Right forelimb (tissue), 1 donor: ENCODE data around the gene ADAM33.
A peak's percentile ranks its signal among the peaks of the same experiment; 100 is the strongest.

Experiments
- DNase-seq: peaks from one replicate; pipeline ENCODE4 v3.0.0-alpha.2; 2018

Gene ADAM33

DNA sequence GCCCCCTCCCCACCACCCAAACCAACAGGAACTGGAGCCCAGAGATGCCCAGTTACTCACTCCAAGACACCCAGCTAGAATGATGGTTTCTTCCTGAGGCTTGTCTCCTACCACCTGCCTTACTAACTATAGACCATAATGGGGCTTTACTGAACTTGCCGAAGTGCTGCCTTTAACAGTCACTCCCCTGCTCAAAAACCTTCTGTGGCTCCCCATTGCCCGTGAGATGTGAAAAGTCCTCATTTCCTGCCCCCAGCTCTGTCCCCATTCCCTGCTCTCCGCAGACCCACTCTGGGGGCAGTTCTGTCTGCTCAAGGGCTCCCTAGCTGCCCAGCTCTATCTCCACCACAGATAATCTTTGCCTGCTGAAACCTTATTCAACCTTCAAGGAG lies 25.7 kb upstream of the ADAM33 start:
- DNase-seq: no peak

DNA sequence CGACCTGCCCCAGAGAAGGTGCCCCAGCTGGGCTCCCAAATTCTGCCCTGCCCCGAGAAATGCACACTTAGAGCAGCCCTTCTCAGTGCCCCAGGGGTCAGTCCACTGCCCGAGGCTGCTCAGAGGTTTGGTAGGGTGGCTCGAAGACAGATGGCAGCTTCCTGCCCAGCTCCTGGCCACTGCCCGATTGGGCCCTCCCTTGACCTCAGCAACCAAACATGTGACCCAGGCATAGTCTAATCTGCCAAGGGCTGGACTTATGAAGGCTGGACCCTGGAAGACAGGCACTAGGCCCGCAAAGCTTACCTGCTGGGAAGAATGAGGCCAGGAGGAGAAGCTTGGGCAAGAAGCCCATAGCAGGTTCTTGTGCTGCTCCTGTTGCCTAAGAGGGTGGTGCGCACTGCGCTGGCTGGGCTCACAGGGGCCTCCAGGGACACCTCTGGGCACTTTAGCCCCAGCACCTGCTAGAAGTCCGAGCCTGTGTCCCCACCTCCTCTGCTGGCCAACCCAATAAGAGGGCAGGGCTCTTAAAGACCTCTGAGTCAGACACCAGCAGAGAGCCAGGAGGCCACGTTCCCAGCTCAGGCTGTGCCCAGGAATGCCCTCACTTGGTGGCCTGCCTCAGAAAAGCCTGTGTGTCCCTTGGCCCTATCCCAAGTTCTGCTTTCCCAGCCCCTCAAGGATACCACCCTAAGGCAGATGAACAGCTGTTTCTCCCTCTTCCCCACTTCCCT lies 25.1 kb upstream of the ADAM33 start:
- no peak for DNase-seq

GRCh38 chr20:3705970-3706739 lies 24.3 kb upstream of the ADAM33 start:
- no peak for DNase-seq

DNA sequence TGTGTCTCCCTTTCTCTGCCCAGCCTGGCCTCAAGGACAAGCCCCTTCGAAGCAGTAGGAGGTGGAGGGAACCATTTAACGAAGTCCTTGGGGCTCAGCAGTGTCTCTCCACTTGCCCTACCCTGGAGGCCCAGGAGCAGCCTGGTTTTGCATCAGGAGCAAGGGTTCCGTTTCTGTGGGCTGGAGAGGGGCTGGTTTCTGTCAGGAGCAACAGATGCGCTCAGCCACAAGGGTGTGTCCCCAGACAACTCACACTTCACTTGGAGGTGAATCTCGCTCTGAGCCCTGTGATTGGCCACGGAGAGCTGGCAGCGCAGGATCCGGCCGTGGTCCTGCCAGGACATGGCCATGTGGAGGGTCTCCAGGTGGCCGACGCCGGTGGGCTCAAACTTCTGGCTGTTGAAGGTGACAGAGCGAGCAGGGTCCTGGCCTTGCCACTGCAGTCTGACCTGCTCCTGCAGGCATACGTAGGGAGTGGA lies 23.7 kb upstream of the ADAM33 start:
- DNase-seq: no peak

DNA sequence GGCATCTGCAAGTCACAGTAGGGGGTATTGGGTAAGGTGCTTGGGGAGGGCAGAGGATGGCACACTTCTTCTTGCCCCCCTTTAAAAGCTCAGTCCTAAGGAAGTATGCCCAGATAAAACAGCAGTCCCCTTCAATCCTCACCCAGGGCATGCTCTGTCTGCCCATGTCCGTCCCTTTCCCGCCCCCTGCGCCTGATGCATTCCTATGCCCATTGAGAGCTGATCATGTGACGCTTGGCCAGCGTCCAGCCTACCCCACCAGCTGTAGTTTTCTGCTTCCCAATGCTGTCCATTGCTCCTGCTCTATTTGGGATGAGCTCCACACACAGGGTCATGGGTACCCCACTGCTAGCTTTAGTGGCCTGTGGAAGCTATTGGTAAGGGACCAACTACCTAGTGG lies 22.3 kb upstream of the ADAM33 start:
- DNase-seq: no peak

- DNase-seq: no peak
Measured at GRCh38 chr20:3702611-3703391, 21.0 kb upstream of the ADAM33 start.

DNA sequence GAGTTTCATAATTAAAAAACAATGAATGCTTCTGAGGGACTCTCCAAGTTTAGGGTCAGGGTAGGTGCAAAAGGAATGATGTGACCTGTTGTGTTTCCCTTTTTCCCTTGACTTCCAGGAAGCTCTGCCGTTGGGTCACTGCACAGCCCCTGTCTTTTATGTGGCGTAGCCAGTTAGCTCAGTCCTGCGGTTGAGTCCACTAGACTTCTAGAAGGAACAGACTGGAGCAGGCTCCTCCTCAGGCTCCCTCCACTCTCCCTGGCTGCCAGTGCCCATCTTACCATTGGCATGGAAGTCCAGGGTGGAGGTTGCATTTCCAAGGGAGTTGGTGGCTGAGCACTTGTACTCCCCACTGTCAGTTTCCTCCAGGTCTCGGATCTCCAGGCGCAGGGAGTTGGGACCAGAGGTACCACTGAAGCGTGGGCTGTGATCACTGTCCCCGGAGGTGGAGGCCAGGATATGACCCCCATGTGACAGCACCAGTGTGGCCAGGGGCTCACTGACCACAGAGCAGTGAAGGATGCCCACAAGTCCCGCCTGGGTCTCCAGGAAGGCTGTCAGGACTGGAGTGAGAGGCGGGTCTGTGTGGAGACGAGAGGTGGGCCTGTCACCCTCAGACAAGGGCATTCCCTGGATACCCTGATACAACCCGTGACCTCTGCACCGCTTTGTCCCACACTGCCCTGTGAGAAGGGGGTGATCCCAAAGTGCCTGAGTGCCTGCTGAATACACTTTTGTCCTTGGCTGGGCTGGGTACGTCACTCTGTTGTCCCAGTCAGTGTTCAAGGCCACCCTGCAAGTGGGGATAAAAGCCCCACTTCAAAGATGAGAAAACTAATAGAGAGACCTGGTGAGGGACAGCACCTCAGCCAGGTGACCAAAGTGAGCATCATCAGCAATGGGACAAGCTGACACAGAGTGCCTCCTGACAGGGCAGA lies 19.5 kb upstream of the ADAM33 start:
- no peak for DNase-seq

DNA sequence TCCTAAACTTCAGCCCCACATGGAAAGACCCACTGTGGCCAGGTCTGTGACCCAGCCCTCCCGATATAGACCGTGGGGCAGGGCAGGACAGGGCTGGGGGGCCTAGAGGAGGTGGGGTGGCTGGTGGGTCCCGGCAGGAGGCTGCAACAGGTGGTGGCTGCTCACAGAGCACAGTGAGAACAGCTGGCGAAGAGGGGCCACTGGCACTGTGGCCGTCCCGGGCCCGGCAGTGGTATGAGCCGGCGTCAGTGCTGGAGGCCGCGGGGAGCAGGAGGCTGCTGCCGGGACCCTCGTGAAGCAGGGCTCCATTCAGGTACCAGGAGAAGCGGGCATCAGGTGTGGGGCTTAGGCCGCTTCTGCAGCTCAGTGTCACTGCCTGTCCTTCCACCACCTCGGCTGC lies 17.2 kb upstream of the ADAM33 start:
- DNase-seq: peak; percentile 44

GRCh38 chr20:3698591-3699001 lies 16.8 kb upstream of the ADAM33 start:
- peak; percentile 50 for DNase-seq

DNA sequence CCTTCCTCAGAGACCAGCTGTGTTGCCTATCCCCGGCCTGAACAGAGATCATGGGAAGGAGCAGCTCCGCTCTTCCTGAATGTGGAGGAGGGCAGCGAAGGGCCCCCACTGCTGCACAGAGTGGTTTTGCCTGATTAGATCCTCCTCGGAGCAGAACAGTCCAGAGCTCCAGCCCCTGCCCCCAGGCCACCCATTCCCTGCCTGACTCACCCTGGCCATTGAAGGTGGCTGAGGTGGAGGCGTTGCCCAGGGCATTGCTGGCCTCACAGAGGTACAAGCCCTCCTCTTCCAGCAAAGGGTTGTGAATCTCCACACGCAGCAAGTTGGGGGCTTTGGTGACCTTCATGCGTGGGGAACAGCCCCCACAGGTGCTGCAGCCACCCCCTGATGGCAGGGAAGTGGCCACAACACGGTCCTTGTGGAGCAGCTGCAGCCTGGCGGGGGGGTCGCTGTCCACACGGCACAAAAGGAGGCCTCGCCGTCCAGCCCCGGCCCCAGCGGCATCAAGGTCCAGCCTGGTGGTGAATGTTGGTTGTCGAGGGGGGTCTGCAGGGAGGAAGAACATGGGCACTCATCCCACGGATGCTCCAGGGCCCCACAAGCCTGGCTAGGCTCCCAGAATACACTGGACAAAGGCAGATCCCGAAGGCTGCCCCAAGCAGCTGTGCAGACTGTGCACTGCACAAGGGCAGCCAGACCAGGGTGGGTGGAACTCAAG lies 15.9 kb upstream of the ADAM33 start:
- DNase-seq: no peak

- DNase-seq: no peak
Measured at GRCh38 chr20:3696745-3697587, 15.2 kb upstream of the ADAM33 start.

DNA sequence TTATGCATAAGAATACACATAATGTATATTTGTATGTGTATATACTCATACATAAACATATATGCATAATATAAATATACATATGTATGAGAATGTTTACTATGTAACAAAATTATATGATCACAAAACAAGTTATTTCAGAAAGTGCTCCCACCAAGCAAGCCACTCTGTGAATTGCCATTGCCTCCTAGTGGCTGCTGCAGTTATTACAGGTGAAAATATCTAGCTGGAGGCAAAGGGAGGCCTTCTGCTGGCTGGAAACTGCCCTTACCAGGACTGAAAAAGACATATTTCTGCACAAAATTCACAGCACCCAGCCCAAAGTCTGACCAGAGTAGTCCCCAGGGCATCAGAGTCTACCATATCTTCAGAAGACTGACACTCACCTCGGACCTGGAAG lies 14.4 kb upstream of the ADAM33 start:
- DNase-seq: no peak

GRCh38 chr20:3694864-3695263 lies 13.1 kb upstream of the ADAM33 start:
- no peak for DNase-seq

DNA sequence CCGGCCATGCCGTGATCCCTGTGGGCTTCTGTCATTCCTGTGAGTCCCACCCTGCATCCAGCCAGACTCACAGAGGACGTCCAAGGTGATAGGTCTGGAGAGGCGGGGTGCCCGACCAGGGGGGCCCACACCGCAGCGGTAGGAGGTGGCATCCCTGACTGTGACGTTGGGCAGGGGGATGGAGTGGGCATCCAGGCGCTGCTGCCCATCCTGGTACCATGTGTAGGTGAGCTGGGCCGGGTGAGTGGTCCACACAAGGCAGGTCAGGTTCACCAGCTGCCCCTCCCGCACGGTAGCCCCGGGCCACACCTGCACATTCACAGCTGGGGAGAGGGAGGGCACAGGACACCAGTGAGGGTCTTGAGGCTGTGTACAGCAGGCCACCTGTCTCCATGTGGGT lies 11.6 kb upstream of the ADAM33 start:
- DNase-seq: no peak

- DNase-seq: no peak
Measured at GRCh38 chr20:3692706-3693294, 11.0 kb upstream of the ADAM33 start.

DNA sequence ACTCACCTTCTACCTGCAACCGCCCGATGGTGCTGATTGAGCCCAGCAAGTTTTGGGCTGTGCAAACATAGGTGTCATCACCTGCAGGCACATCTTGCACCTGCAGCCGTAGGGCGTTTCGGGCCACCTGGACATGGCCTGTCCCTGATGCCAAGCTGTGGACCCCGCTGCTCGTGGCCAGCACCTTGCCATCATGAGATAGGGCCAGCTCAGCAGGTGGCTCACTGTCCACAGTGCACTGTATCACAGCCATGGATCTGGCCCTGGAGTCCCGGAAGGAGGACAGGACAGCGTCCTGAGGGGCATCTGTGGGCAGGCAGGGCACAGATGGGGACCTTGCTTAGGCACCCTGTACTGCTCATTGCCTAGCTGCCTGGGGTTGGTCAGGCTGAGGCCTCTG lies 10.1 kb upstream of the ADAM33 start:
- DNase-seq: no peak

DNA sequence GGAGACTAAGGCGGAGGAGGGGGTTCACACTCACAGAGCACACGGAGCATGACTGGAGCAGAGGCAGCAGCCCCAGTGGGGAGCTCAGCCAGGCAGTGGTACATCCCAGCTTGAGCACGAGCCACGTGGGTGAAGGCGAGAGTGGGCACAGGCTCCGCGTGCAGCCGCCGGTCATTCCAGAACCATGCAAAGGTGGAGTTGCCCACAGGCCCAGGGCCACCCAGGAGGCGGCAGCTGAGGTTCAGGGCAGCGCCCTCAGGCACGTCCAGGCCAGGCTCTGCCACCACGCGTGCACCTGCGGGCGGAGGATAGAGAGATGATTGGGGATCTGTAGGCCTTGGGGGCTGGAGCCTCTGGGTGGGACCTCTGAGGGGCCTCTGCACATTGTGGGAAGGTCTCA lies 9.5 kb upstream of the ADAM33 start:
- DNase-seq: no peak

- no peak for DNase-seq
Measured at GRCh38 chr20:3690413-3690812, 8.6 kb upstream of the ADAM33 start.

DNA sequence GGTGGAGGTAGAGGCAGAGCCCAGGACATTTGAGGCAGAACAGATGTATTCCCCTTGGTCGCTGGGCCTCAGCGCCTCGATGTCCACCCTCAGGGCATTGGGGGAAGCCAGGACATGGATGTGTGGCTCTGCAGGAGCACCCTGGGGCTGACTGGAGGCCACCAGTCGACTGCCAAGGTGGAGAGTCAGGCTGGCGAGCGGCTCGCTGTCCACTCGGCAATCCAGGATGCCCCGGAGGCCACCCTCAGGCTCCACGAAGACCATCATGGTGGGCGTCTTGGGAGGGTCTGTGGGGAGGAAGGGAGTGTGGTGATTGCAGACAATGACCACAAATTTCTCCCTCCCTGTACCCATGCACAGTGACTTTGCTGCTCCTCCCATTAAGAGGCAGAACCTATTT lies 8.2 kb upstream of the ADAM33 start:
- DNase-seq: no peak

DNA sequence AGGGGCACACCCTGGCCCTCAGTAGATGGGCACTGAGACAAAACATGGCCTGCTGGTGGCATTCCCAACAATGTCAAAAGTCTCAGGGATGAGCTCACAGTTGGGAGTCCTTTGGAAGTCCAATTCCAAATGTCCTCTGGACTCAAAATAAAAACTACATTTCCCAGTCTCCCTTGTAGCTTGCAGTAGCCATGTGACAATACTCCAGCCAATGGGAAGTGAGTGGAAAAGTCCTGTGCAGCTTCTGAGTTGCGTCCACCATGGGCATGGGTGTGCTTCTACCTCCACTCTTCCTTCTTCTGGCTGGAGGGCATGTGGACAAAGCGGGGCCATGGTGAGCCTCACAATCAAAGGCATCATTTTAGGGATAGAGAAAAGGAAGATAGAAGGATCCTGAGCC lies 5.8 kb upstream of the ADAM33 start:
- DNase-seq: no peak
